Activated T-cell treated with anti-CD3 and anti-CD28 coated beads for 1 hour (primary cell): ENCODE measurements around the gene PPIF.
A peak's percentile ranks its signal among the peaks of the same experiment; 100 is the strongest.

Experiments used
- DNase-seq: peaks from one replicate; pipeline ENCODE4 v3.0.0-alpha.2; 2020; ENCODE audit warnings: low read depth

The PPIF gene

GRCh38 chr10:79347226-79347893 is at the start of gene PPIF:
TSS of gene PPIF (plus strand) at chr10:79347469. CDS start at chr10:79347549, 80 bp downstream.
- peak; percentile 89 for DNase-seq

DNA sequence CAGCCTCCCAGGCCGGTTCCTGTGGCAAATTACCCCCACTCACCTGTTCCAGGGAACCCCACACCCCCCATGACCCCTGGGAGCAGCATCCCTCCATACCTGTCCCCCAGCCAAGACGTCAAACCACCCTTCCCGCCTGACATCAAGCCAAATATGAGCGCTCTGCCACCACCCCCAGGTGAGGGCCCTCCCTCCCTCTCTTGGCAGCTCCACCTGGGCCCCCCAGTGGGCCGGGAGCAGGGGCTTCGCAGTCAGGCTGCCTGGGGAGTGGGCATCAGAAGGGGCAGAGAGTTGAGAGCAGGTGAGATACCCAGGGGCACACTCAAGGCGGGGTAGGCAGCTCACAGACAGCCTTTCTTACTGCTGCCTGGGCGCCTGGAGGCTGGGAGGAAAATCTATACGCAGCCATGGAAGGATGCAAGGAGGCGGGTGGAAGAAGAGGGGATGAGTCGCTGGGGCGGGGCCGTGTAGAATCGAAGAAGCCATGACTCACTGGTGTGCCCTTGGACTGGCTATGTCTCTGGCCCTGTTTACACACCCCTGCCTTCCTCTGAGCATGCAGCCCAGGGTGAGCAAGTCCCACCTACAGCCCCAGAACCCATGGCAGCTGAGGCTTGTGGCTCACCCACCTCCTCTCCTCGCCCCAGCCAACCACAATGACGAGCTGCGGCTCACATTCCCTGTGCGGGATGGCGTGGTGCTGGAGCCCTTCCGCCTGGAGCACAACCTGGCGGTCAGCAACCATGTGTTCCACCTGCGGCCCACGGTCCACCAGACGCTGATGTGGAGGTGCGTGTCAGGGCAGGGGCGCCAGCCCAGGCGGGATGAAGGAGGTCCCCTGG is 48.6 kb upstream of the PPIF start:
- no peak for DNase-seq

DNA sequence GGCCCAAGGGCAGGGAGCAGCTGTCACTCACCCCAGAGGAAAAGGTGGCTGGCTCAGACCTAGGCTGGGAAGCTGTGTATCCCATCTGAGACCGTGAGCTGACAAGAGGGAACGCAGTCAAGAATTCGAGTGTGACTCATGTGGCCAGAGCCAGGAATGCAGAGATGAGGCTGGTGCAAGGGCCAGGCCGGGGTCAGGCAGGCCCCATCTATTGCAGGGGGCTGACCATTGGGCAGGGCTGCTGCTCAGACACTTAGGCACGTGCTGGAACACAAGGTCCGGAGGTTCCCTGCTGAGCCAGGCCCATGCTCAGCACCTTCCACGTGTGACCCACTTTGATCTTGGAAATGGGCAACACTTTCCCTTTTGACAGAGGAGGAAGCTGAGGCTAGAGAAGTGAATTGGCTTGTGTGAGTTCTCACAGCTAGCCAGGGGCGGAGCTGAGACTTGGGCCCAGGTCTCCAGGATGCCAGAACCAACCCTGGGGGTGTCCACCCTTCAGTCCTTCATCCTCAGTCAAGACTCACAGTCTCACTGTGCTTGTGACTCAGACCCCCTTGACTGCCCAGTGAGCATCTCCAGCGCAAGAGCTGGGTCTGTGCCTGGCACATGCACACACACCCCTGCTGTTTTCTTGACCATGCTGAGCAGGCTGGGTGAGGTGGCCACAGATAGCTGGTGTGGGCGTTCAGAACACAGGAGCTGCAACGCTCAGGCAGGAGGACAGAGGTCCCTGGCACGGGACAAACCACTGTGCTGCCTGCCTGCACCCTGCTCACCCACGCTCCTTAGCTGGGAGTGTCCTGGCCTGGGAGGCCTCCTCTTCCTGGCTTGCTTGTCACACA is 47.6 kb upstream of the PPIF start:
- DNase-seq: no peak

- no peak for DNase-seq
Measured at GRCh38 chr10:79300711-79301110, 46.6 kb upstream of the PPIF start.

- no peak for DNase-seq
Measured at GRCh38 chr10:79301754-79302530, 45.3 kb upstream of the PPIF start.

DNA sequence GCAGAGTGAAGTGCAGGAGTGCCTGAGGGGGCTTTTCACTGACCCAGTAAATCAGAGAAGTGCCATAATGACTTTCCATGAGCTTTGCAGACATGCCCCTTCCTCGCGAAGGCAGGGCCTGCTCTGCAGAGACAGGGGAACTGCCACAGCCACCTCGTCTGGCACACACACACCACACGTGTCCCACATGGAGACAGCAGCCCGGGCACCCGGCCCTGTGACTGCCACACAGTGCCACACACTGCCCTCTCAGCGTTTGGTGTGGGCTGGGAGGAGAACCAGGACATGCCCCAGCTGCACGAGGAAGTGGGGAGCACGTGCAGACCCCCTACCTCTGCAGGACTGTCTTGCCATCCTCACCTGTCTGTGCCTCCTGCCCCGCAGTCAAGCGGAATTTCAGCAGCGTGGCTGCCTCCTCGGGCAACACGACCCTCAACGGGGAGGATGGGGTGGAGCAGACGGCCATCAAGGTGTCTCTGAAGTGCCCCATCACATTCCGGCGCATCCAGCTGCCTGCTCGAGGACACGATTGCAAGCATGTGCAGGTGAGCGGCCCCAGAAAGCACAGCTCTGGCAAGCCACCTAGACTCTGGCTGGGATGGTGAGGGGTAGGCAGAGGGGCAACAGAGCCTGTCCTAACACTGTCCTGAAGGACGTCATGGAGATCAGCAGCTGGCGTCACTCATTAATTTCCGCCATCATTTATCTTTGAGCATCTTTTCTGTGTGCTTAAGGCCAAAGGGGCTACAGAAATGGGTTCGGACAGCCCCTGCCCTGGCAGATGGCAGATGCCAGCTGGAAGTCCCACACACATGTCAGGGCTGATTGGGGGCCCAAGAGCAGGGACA is 43.4 kb upstream of the PPIF start:
- DNase-seq: no peak

GRCh38 chr10:79304479-79305087 is 42.7 kb upstream of the PPIF start:
- DNase-seq: no peak

DNA sequence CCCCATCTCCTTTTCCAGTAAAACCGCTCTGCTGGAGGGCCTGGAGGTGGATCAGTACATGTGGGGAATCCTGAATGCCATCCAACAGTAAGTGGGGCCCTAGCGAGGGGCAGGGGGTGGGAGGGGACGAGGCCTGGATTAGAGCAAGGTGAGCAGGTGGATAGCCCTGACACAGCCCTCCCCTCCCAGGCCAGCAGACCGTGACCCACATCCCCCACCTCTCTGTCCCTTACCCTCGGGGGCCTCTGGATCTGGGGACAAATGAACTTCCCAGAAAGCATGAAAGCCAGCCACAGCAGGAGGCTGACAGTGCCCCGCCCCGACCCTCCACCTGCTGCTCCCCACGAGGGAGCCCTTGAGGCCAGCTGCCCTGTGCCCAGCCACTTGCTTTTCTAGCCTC is 41.8 kb upstream of the PPIF start:
- DNase-seq: no peak

GRCh38 chr10:79305988-79306387 is 41.3 kb upstream of the PPIF start:
- DNase-seq: no peak

DNA sequence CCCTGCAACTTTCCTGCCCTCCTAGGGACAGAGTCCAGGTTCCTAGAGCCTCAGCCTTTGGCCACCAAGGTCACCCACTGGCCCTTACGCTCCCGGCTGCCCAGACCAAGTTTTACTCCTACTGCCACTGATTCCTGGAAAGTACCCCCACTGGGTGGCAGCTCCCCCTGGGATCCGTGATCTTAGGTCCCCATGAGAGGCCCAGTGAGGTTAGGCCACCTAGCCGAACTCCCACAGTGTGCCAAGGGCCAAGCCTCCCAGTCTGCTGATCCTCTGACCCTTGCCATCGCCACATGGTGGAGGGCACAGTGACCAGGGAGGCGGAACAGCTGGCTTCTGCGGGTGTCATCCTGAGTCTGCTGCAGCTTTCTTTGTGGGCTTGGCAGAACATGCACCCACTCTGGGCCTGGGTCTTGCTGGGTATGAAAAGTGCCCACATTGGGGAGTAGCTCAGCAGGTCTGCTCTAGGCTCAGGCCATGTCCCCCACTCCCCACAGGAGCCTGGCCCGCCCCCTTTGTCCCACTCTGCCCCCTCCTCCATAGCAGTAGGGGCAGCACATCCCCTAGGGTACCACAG is 40.5 kb upstream of the PPIF start:
- DNase-seq: no peak

GRCh38 chr10:79308016-79308415 is 39.3 kb upstream of the PPIF start:
- no peak for DNase-seq

GRCh38 chr10:79308969-79309665 is 38.2 kb upstream of the PPIF start:
- no peak for DNase-seq

GRCh38 chr10:79310200-79310865 is 36.9 kb upstream of the PPIF start:
- DNase-seq: no peak

- DNase-seq: no peak
Measured at GRCh38 chr10:79310911-79311573, 36.2 kb upstream of the PPIF start.

DNA sequence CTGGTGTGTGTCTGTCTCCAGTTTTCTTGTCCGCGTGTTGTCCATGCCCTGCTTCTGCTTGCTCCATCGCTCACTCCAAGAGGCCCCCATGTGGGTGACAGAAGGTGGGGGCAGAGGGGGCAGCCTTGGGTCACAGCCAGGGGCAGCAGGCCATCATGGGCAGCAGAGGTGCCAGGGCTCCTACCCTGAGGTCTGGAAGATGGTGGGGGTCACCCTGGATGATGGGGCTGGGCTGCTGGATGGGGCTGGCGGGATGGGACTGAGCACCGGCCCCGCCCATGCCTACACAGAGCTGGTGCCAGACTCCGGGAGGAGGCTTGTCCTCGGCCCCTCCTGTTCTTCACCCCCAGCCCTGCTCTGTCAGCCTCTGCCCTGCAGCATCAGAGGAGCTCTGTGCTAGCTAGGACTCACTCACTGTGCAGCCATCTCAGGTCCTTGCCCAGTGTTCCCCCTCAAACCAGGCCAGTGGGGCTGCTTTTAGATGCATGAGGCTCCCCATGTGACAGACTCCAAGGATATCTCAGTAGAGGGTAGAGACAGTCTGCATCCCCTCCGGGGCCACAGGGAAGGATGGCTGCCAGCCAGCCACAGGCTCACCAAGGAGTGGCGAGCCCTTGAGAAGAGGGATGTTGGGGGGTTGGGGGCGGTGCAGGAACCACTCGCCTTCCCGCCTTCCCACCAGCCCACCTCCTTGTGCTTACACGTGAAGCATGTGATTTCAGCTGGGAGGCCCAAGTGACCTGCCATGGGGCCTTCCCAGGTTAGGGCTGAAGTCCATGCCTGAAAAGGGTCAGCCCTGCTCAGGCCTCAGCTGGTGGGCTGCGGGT is 35.5 kb upstream of the PPIF start:
- DNase-seq: no peak

- no peak for DNase-seq
Measured at GRCh38 chr10:79312601-79313187, 34.6 kb upstream of the PPIF start.

DNA sequence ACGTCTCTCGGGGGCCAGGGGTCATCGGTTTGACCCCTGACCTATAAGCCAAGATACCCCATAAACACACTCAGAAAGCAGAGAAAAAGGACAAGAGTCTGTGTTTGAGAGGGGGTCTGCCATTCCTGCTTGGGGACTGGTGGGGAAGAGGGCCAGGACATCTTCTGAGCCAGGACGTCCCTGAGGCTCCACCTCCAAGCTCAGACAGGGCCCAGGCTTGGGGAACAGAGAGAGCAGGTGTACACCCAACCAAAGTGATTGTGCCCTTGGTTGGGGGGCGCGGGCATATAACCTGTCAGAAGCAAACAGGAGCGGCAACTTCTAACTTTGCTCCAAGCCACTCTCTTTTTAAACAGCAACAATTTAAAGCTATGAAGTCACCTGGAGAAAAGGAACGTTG is 33.9 kb upstream of the PPIF start:
- no peak for DNase-seq
